ENCODE measurements around the gene CNGB1. TPM values are rescaled to one million over a fixed set of nuclear protein-coding genes. Genes with fewer than 3 reads are reported as not detected.

The CNGB1 gene
- total RNA-seq, 1 experiment from 2014 or later, result not detected

- no peaks in the 10 kb centered on the region for H3K36me3 Mint-ChIP-seq
- POLR2A ChIA-PET, result no interaction called here
- CTCF ChIA-PET, result interaction anchor here (0.5 to 0.8 kb wide), 2 partner anchors 67 to 101 kb away, joined by 3 to 5 read pairs; no protein-coding TSS in a partner anchor
Observed at GRCh38 chr16:57960310-57960709, 10.6 kb downstream of the CNGB1 start.

GRCh38 chr16:57959804-57960203 is 11.1 kb downstream of the CNGB1 start:
- DNase-seq (ENCODE audit: low spot score), result no peak
- Mint-ChIP-seq H3K9me3 (no peaks in the 10 kb centered on the region), H3K36me3 (no peaks in the 10 kb centered on the region), H3K4me1 (peaks cover 19% of the 10 kb centered on the region), H3K27ac (no peak overlapping the region), H3K27me3 (ENCODE audit: low read depth) (no peaks in the 10 kb centered on the region), H3K4me3 (no peak overlapping the region)
- ChIA-PET POLR2A (interaction anchor here (0.5 kb wide), 1 partner anchor 17 kb away, joined by 3 read pairs; no protein-coding TSS in a partner anchor), CTCF (interaction anchor here (0.8 kb wide), 1 partner anchor 101 kb away, joined by 3 read pairs; no protein-coding TSS in a partner anchor)
- no peak for ATAC-seq
- no peak for TF ChIP-seq ZNF317 (CRISPR knock-in tag; IDR thresholded peaks at IDR 0.05; ENCODE audit: borderline replicate concordance, low read depth)
- no peak for TF ChIP-seq ZNF512 (CRISPR knock-in tag; IDR thresholded peaks at IDR 0.05; ENCODE audit: borderline replicate concordance)
- no peak for TF ChIP-seq FOXK1 (CRISPR knock-in tag; IDR thresholded peaks at IDR 0.05)
- no peak for TF ChIP-seq NR2C2 (CRISPR knock-in tag; IDR thresholded peaks at IDR 0.05)
- TF ChIP-seq PRDM15 (CRISPR knock-in tag; IDR thresholded peaks at IDR 0.05), result no peak

More at GRCh38 chr16:57960310-57960709, 10.6 kb downstream of the CNGB1 start:
- Mint-ChIP-seq H3K4me1 (peaks cover 19% of the 10 kb centered on the region), H3K9me3 (no peaks in the 10 kb centered on the region), H3K27me3 (ENCODE audit: low read depth) (no peaks in the 10 kb centered on the region), H3K27ac (no peak overlapping the region), H3K4me3 (no peak overlapping the region)
- DNase-seq (ENCODE audit: low spot score) (no peak), ATAC-seq (no peak)
- TF ChIP-seq IRF2 (CRISPR knock-in tag; IDR thresholded peaks at IDR 0.05; ENCODE audit: borderline replicate concordance, low read depth) (no peak), ZBTB43 (CRISPR knock-in tag; IDR thresholded peaks at IDR 0.05) (no peak), JUN (CRISPR knock-in tag; IDR thresholded peaks at IDR 0.05) (no peak), ZNF317 (CRISPR knock-in tag; IDR thresholded peaks at IDR 0.05; ENCODE audit: borderline replicate concordance, low read depth) (no peak), CREM (CRISPR knock-in tag; IDR thresholded peaks at IDR 0.05) (no peak), E2F4 (CRISPR knock-in tag; IDR thresholded peaks at IDR 0.05; ENCODE audit: borderline replicate concordance, low read depth) (no peak), ZNF232 (CRISPR knock-in tag; IDR thresholded peaks at IDR 0.05) (no peak), ZNF396 (CRISPR knock-in tag; IDR thresholded peaks at IDR 0.05; ENCODE audit: borderline replicate concordance) (no peak), MXD4 (CRISPR knock-in tag; IDR thresholded peaks at IDR 0.05; ENCODE audit: borderline replicate concordance) (no peak), CTCF (IDR thresholded peaks at IDR 0.05) (no peak), SP1 (CRISPR knock-in tag; conservative IDR thresholded peaks at IDR 0.05) (no peak), TP53 (CRISPR knock-in tag; IDR thresholded peaks at IDR 0.05) (no peak), HMGXB4 (CRISPR knock-in tag; IDR thresholded peaks at IDR 0.05) (no peak), NR1H2 (CRISPR knock-in tag; IDR thresholded peaks at IDR 0.05) (no peak), EMX1 (CRISPR knock-in tag; IDR thresholded peaks at IDR 0.05) (no peak), RELA (CRISPR knock-in tag; IDR thresholded peaks at IDR 0.05; ENCODE audit: borderline replicate concordance) (no peak), ZNF138 (CRISPR knock-in tag; conservative IDR thresholded peaks at IDR 0.05) (no peak), HMGA2 (CRISPR knock-in tag; IDR thresholded peaks at IDR 0.05) (no peak)

All from WTC11 (cell line).